C4-2B (cell line): Measurements from ENCODE around the gene FLT1.

Experiments used
- CTCF ChIP-seq: fragments of 450-650 bp; conservative IDR thresholded peaks from 2 replicates; pipeline ENCODE4 v1.5.1; 2017; ENCODE audit warnings: mild to moderate bottlenecking
- ZFX ChIP-seq: fragments of 450-650 bp; IDR thresholded peaks from 2 replicates; pipeline ENCODE4 v1.6.1; 2017

DNA sequence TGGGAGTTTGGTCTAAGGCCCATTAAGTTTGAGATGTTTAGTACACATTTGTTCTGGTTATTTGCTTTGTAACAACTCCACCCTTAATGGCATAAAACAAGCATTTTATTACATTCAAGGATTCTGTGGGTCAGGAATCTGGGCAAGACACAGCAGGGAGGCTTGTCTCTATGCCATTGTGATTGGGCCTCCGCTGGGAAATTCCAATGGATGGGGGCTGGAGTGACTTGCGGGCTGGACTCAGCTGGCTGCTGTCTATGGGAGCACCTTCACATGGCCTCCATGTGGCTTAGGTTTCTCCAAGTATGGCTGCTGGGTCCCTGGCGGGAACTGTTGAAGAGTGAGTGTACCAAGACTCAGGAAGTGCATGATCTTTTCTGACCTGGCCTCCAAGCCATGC is 197.6 kb downstream of the FLT1 start:
- no peak for TF ChIP-seq CTCF
- TF ChIP-seq ZFX: no peak
